HepG2 (cell line): Measurements from ENCODE around the gene NENF. TPM values are rescaled to one million over a fixed set of nuclear protein-coding genes. Genes with fewer than 3 reads are reported as not detected.

Experiments used
- ATAC-seq: fragments of 200-7000 bp; cut with Tn5 transposase; 3 replicates; pipeline ENCODE4 v1.9.1; 2020; ENCODE audit warnings: mild to moderate bottlenecking, moderate library complexity
- BruUV-seq: library from RNA; stranded (reverse); fragments of 400-500 nt; replicated peaks from 2 replicates; lab custom pipeline; 2021; lab: Mats Ljungman, UMichigan
- CTCF ChIA-PET: fragments of 300-600 bp; formaldehyde crosslinking; extraction: SDS; loops from one replicate; lab custom pipeline; 2021; ENCODE audit warnings: low total read pairs, inconsistent platforms, low intra/inter-chr PET ratio; lab: Yijun Ruan, JAX
- POLR2A ChIA-PET: fragments of 350-600 bp; sonication (Branson Sonifier 250); formaldehyde crosslinking; loops from one replicate; lab custom pipeline; 2020; ENCODE audit warnings: antibody characterized with exemption, inconsistent platforms; lab: Yijun Ruan, JAX
- DNase-seq: peaks from one replicate; pipeline ENCODE4 v3.0.0-alpha.2; 2015; ENCODE audit warnings: low spot score
- FAIRE-seq: peaks from 3 replicates; lab custom pipeline; 2011; peaks lifted over from hg19 to GRCh38; lab: Jason Lieb, UNC
- H2AFZ ChIP-seq: one replicate; pipeline ENCODE4 v1.6.1; 2011; ENCODE audit warnings: low read length, inconsistent platforms
- H3K27ac ChIP-seq: fragments of 300-600 bp; 3 replicates; pipeline ENCODE4 v1.8.0; 2011; ENCODE audit warnings: mixed run types, mild to moderate bottlenecking, mixed read lengths, low read length, inconsistent platforms; ENCODE audit not compliant: insufficient read depth; ENCODE audit errors: extremely low read length
- H3K27me3 ChIP-seq, 2 experiments: fragments of 200-600 bp in 1 of 2; 2 replicates in 1 of 2; 3 replicates in 1 of 2; pipeline versions ENCODE4 v1.6.0 to v1.8.0; 2011; ENCODE audit warnings: low read length in 2 of 2, mild to moderate bottlenecking in 2 of 2, moderate library complexity in 2 of 2, inconsistent platforms in 1 of 2; ENCODE audit not compliant: insufficient read depth in 2 of 2, control insufficient read depth in 1 of 2
- H3K36me3 ChIP-seq, 2 experiments: fragments of 200-600 bp in 1 of 2; replicated peaks in 1 of 2; 2 replicates in 1 of 2; 3 replicates in 1 of 2; pipeline versions ENCODE4 v1.5.1 to v1.8.0; 2011; ENCODE audit warnings: low read length in 2 of 2, inconsistent platforms in 1 of 2; ENCODE audit not compliant: insufficient read depth in 2 of 2, control insufficient read depth in 1 of 2
- H3K4me1 ChIP-seq: 2 replicates; pipeline ENCODE4 v1.5.1; 2012; ENCODE audit warnings: low read length, inconsistent platforms; ENCODE audit not compliant: insufficient read depth
- H3K4me2 ChIP-seq: 2 replicates; pipeline ENCODE4 v1.6.0; 2011; ENCODE audit warnings: low read depth, low read length, inconsistent platforms
- H3K4me3 ChIP-seq, 3 experiments: fragments of 200-600 bp in 1 of 3; sonication (generic), shearing (Covaris generic) in 1 of 3; replicated peaks in 1 of 3; 2 replicates each; pipeline ENCODE4 v1.5.1; 2011 to 2016; ENCODE audit warnings: low read length in 3 of 3, inconsistent platforms in 2 of 3, low read depth in 2 of 3, mild to moderate bottlenecking in 2 of 3, control low read depth in 1 of 3, mixed read lengths in 1 of 3; ENCODE audit not compliant: insufficient read depth in 1 of 3
- H3K79me2 ChIP-seq: one replicate; pipeline ENCODE4 v1.6.1; 2011; ENCODE audit warnings: low read length, inconsistent platforms; ENCODE audit not compliant: insufficient read depth
- H3K9ac ChIP-seq: 2 replicates; pipeline ENCODE4 v1.6.0; 2011; ENCODE audit warnings: mild to moderate bottlenecking, low read depth, low read length, inconsistent platforms; ENCODE audit not compliant: insufficient read depth
- H3K9me3 ChIP-seq: 2 replicates; pipeline ENCODE4 v1.5.1; 2012; ENCODE audit warnings: mild to moderate bottlenecking, low read length
- H4K20me1 ChIP-seq: 2 replicates; pipeline ENCODE4 v1.6.0; 2011; ENCODE audit warnings: inconsistent platforms, mild to moderate bottlenecking, low read length, moderate library complexity; ENCODE audit not compliant: insufficient read depth
- AHR ChIP-seq: IDR thresholded peaks from 2 replicates; pipeline ENCODE4 v1.6.1; 2018; ENCODE audit warnings: missing genetic modification reagents, missing compliant biosample characterization
- FIP1L1 ChIP-seq: fragments of 200-400 bp; formaldehyde crosslinking; IDR thresholded peaks from 2 replicates; pipeline ENCODE4 v1.6.1; 2018; ENCODE audit warnings: low read depth, mild to moderate bottlenecking, low read length, moderate library complexity, borderline replicate concordance; ENCODE audit not compliant: insufficient read depth
- SALL2 ChIP-seq: sonication (generic); formaldehyde crosslinking; IDR thresholded peaks from 2 replicates; pipeline ENCODE4 v1.8.1; 2023; ENCODE audit warnings: mild to moderate bottlenecking, missing genetic modification reagents, inconsistent platforms
- SCMH1 ChIP-seq: sonication (generic); formaldehyde crosslinking; IDR thresholded peaks from 2 replicates; pipeline ENCODE4 v1.9.0; 2021; ENCODE audit warnings: missing genetic modification reagents, mild to moderate bottlenecking, borderline replicate concordance
- ZNF703 ChIP-seq: sonication (generic); formaldehyde crosslinking; IDR thresholded peaks from 2 replicates; pipeline ENCODE4 v1.5.1; 2020; ENCODE audit warnings: missing genetic modification reagents, mild to moderate bottlenecking, moderate library complexity, borderline replicate concordance
- WGBS: methylation state at CpG from one replicate; pipeline ENCODE4 v1.1.6; 2017; ENCODE audit warnings: low lambda C conversion rate; 5-methylcytosine and 5-hydroxymethylcytosine counted together
- in situ Hi-C: cut with HindIII; loops from 2 replicates; pipeline ENCODE4 v1.10.0; 2017; ENCODE audit warnings: low pct_unique_long_range_greater_than_20kb; ENCODE audit not compliant: extremely low pct_ligation_motif_present
- intact Hi-C: fragments of 100-400 bp; cut with micrococcal nuclease; formaldehyde crosslinking; loops from one replicate; pipeline ENCODE4 v1.10.0; 2022; ENCODE audit not compliant: unreplicated experiment
- polyA plus RNA-seq, 8 experiments: library from polyadenylated mRNA; depleted of rRNA in 3 of 8; stranded (reverse) in 7 of 8; unstranded in 1 of 8; fragments of >200 nt; fragmentation: Illumina TruSeq in 4 of 8; extraction: Trizol in 4 of 8; gene quantifications; 2 replicates each; pipeline versions ENCODE4 v1.2.1 to v1.2.3, GENCODE V29; 2011 to 2016; ENCODE audit warnings: low read depth in 4 of 8, missing spikeins in 1 of 8, mixed read lengths in 1 of 8; ENCODE audit not compliant: insufficient read depth in 1 of 8
- total RNA-seq, 5 experiments: library from RNA; depleted of rRNA; stranded (reverse); fragments of >200 nt; fragmentation: Illumina TruSeq; extraction: Trizol; gene quantifications; 2 replicates each; pipeline ENCODE4 v1.2.3, GENCODE V29; 2016; ENCODE audit warnings: low read depth in 1 of 5
- TF ChIP-seq, protein P1 (sequence below): sonication (generic); formaldehyde crosslinking; IDR thresholded peaks from 2 replicates; pipeline ENCODE4 v1.4.0; 2020; ENCODE audit warnings: mild to moderate bottlenecking, missing genetic modification reagents, borderline replicate concordance
- TF ChIP-seq, protein P2 (sequence below): sonication (generic); formaldehyde crosslinking; IDR thresholded peaks from 2 replicates; pipeline ENCODE4 v1.8.0; 2022; ENCODE audit warnings: mild to moderate bottlenecking, missing genetic modification reagents, moderate library complexity
- TF ChIP-seq, protein P3 (sequence below): sonication (generic); formaldehyde crosslinking; IDR thresholded peaks from 2 replicates; pipeline ENCODE4 v1.4.0; 2020; ENCODE audit warnings: missing genetic modification reagents
- TF ChIP-seq, protein P4 (sequence below): sonication (generic); formaldehyde crosslinking; IDR thresholded peaks from 2 replicates; pipeline ENCODE4 v1.5.1; 2020; ENCODE audit warnings: missing genetic modification reagents, mild to moderate bottlenecking, borderline replicate concordance
- TF ChIP-seq, protein P5 (sequence below): sonication (generic); formaldehyde crosslinking; IDR thresholded peaks from 2 replicates; pipeline ENCODE4 v1.5.0; 2020; ENCODE audit warnings: mild to moderate bottlenecking, missing genetic modification reagents

The NENF gene
- total and polyA plus RNA-seq, 2 of the 13 experiments (the other 11 are each of a cell fraction or from before 2014, with no cell fraction given) = 31.7 to 40.4 TPM

DNA sequence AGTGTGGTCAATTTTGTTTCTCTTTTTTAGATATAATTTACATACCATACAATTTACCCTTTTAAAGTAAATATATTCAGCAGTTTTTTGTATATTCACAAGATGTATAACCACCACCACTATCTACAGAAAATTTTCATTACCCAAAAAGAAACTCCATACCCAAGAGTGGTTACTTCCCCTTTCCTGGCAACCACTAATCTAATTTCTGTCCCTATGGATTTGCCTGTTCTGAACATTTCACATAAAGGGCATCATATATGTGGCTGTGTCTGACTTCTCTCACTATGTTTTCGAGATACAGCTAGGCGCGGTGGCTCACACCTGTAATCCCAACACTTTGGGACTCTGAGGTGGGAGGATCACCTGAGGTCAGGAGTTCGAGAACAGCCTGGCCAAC is 31.7 kb upstream of the NENF start (continued):
- TF ChIP-seq, protein P1, sequence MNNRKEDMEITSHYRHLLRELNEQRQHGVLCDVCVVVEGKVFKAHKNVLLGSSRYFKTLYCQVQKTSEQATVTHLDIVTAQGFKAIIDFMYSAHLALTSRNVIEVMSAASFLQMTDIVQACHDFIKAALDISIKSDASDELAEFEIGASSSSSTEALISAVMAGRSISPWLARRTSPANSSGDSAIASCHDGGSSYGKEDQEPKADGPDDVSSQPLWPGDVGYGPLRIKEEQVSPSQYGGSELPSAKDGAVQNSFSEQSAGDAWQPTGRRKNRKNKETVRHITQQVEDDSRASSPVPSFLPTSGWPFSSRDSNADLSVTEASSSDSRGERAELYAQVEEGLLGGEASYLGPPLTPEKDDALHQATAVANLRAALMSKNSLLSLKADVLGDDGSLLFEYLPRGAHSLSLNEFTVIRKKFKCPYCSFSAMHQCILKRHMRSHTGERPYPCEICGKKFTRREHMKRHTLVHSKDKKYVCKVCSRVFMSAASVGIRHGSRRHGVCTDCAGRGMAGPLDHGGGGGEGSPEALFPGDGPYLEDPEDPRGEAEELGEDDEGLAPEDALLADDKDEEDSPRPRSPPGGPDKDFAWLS (CRISPR knock-in tag) = no peak

DNA sequence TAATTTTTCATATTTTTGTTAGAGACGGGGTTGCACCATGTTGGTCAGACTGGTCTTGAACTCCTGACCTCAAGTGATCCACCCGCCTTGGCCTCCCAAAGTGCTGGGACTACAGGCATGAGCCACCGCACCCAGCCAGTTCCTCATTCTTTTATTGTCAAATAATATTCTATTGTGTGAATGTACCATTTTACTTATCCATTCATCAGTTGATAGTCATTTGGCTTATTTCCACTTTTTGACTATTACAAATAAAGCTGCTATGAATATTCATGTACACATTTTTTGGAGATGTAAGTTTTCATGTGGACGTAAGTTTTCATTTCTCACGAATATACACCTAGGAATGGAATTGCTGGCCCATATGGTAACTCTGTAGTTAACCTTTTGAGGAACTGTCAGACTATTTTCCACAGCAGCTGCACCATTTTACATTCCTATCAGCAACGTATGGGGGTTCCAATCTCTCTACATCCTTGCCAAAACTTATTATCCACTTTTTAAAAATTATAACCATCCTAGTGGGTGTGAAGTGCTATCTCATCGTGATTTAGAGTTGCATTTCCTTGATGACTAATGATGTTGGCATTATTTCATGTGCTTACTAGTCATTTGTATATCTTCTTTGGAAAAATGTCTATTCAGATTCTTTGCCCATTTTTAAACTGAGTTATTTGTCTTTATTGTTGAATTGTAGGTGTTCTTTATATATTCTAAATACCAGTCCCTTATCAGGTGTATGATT is 30.7 kb upstream of the NENF start:
- Histone ChIP-seq H3K79me2 (no peaks in the 10 kb centered on the region), H2AFZ (no peak overlapping the region), H3K36me3 (peaks cover 4 to 19% of the 10 kb centered on the region in 2 experiments), H3K4me2 (no peak overlapping the region), H4K20me1 (no peaks in the 10 kb centered on the region), H3K27me3 (no peaks in the 10 kb centered on the region), H3K4me3 (no peak overlapping the region), H3K9ac (no peak overlapping the region), H3K4me1 (no peaks in the 10 kb centered on the region), H3K9me3 (peaks cover 5% of the 10 kb centered on the region; the same call in 1 of the 2 replicates), H3K27ac (no peak overlapping the region)
- TF ChIP-seq ZNF703 (CRISPR knock-in tag) = no peak
- TF ChIP-seq SCMH1 (CRISPR knock-in tag) = no peak
- TF ChIP-seq, protein P2, sequence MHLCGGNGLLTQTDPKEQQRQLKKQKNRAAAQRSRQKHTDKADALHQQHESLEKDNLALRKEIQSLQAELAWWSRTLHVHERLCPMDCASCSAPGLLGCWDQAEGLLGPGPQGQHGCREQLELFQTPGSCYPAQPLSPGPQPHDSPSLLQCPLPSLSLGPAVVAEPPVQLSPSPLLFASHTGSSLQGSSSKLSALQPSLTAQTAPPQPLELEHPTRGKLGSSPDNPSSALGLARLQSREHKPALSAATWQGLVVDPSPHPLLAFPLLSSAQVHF (CRISPR knock-in tag) = no peak
- TF ChIP-seq, protein P3, sequence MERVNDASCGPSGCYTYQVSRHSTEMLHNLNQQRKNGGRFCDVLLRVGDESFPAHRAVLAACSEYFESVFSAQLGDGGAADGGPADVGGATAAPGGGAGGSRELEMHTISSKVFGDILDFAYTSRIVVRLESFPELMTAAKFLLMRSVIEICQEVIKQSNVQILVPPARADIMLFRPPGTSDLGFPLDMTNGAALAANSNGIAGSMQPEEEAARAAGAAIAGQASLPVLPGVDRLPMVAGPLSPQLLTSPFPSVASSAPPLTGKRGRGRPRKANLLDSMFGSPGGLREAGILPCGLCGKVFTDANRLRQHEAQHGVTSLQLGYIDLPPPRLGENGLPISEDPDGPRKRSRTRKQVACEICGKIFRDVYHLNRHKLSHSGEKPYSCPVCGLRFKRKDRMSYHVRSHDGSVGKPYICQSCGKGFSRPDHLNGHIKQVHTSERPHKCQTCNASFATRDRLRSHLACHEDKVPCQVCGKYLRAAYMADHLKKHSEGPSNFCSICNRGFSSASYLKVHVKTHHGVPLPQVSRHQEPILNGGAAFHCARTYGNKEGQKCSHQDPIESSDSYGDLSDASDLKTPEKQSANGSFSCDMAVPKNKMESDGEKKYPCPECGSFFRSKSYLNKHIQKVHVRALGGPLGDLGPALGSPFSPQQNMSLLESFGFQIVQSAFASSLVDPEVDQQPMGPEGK = no peak
- TF ChIP-seq, protein P4, sequence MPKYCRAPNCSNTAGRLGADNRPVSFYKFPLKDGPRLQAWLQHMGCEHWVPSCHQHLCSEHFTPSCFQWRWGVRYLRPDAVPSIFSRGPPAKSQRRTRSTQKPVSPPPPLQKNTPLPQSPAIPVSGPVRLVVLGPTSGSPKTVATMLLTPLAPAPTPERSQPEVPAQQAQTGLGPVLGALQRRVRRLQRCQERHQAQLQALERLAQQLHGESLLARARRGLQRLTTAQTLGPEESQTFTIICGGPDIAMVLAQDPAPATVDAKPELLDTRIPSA (CRISPR knock-in tag) = no peak
- TF ChIP-seq, protein P5, sequence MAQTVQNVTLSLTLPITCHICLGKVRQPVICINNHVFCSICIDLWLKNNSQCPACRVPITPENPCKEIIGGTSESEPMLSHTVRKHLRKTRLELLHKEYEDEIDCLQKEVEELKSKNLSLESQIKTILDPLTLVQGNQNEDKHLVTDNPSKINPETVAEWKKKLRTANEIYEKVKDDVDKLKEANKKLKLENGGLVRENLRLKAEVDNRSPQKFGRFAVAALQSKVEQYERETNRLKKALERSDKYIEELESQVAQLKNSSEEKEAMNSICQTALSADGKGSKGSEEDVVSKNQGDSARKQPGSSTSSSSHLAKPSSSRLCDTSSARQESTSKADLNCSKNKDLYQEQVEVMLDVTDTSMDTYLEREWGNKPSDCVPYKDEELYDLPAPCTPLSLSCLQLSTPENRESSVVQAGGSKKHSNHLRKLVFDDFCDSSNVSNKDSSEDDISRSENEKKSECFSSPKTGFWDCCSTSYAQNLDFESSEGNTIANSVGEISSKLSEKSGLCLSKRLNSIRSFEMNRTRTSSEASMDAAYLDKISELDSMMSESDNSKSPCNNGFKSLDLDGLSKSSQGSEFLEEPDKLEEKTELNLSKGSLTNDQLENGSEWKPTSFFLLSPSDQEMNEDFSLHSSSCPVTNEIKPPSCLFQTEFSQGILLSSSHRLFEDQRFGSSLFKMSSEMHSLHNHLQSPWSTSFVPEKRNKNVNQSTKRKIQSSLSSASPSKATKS (CRISPR knock-in tag) = no peak
- TF ChIP-seq SALL2 (CRISPR knock-in tag) = no peak
- no peak for TF ChIP-seq FIP1L1
- TF ChIP-seq AHR (CRISPR knock-in tag) = no peak
- POLR2A ChIA-PET = no interaction called here
- FAIRE-seq (no peak), ATAC-seq (no peak), DNase-seq (no peak)
- CTCF ChIA-PET = interaction anchor here (0.6 kb wide), 1 partner anchor 13 kb away, joined by 3 read pairs; the partner anchor contains the start of gene PACC1
- in situ Hi-C loops = no loop called here
- intact Hi-C loops = no loop called here
- WGBS = 98% methylated on average over 7 of the region's 7 CpGs
- BruUV-seq = no TSS peak
